ENCODE measurements around the gene PTPRK. TPM values are rescaled to one million over a fixed set of nuclear protein-coding genes. Genes with fewer than 3 reads are reported as not detected.

The PTPRK gene
- total RNA-seq, 1 donor from 2014 or later, result 67.1 TPM

DNA sequence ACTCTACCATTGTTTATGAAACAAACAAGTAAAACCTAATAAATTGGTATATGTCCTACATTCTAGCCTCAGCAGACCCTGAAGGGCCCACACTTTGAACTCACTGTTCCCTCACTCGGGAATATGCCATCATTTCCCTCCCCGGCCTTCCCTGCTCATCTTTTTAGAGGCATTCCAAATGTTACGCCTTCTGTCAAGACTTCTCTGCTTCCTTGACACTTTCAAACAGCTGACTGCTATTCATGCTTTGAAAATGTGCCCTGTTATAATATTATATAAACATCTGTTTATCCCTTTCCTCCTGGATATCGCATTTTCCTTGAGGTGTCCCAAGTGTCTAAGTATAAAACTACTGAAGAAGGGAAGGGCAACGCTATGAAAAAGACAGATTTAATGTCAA lies 370.0 kb downstream of the PTPRK start:
- no peak for DNase-seq (ENCODE audit: low read depth, low spot score)

DNA sequence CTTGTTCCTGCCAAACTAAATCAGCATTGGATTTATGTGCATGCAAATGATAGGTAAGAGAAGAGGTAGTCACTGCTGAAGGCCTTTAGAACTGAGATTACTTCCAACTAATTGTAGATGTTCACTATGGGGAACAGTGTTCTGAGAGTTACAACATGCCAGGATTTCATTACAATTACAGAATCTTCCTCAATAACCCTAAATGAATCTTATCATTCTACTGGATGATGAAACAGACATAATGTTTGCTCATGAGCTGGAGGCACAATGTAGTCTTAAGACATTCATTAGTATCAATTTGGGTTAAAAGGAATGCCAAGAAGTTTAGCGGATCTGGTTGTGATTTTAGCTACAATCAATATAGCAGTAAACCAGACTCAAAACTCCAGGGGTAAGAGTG lies 370.6 kb downstream of the PTPRK start:
- no peak for DNase-seq (ENCODE audit: low read depth, low spot score)

DNA sequence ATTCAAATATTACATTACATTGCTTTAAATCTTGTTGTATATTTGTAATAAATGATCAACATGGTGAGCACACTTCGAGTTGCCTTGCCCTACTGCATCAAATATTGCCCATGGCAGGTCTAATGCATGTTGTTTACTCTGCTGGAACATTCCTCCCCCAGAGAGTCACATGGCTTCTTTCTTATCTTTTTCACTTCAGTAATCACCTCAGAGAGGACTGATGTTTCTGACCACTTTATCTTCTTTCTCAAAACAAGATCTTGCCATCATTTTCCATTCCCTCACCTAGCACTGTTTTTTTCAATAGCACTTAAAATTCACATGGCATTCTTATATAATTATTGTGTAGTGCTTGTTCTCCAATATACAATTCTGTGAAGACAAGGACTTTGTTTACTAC lies 376.1 kb downstream of the PTPRK start:
- DNase-seq (ENCODE audit: low read depth, low spot score), result no peak

GRCh38 chr6:128141932-128142331 lies 378.5 kb downstream of the PTPRK start:
- no peak for DNase-seq (ENCODE audit: low read depth, low spot score)

- DNase-seq (ENCODE audit: low read depth, low spot score), result no peak
These were observed 380.9 kb downstream of the PTPRK start for GRCh38 chr6:128139519-128139918.

- no peak for DNase-seq (ENCODE audit: low read depth, low spot score)
These were observed 381.7 kb downstream of the PTPRK start for GRCh38 chr6:128138694-128139093.

DNA sequence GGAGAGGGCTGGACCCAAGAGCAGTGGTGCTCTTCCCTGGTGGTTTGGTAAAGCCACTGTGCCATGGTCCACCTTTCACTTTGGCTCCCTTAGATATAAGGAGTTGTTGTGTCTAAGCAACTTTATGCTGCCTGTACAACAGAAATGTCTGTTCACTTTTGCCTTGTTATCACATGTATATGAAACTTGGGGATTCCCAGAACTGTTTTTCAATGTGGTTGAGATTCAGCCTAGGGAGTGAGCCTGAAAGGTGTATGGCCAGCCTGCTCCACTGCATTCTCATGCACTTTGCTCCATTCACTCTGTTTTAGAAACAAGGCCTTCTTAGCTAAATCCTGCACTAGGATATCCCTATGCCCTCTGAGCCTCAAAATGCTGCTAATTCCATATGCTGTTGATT lies 385.1 kb downstream of the PTPRK start:
- no peak for DNase-seq (ENCODE audit: low read depth, low spot score)

DNA sequence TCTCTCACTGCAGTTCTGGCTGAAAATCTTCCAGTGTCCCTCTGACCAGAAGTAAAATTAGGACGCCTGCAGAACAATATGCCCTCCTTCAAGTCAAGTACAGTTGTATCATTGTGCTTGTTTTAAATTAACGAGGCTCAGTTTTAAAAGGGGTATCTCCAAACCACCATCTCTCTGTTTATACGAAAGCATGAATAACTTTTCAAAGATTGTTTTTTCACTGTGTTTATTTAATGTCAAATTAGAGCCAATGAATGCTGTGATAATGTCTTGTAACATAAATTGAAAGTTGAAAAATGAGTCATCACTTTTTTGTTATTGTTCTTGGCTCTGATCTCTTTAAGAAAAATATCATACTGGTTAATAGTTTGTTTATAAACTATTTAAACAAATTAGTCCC lies 388.8 kb downstream of the PTPRK start:
- DNase-seq (ENCODE audit: low read depth, low spot score), result no peak

DNA sequence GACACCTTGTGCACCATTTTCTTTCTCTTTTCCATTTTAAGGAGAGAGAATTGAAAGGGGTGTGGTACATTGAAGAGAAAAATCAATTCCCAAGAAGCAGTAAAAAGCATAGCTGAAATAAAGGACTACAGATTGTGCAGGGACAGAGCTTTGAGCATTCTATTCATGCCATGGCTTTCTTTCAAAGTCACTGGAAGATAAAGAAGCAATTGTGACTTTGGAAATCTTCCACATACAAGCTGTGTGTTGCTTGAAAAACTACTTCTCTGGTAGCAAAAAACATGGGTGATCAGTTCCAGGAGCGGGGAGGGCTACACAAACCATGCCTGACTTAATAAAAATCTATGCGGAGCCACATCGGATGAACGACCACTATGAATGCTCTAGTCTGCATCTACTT lies 389.4 kb downstream of the PTPRK start:
- no peak for DNase-seq (ENCODE audit: low read depth, low spot score)

DNA sequence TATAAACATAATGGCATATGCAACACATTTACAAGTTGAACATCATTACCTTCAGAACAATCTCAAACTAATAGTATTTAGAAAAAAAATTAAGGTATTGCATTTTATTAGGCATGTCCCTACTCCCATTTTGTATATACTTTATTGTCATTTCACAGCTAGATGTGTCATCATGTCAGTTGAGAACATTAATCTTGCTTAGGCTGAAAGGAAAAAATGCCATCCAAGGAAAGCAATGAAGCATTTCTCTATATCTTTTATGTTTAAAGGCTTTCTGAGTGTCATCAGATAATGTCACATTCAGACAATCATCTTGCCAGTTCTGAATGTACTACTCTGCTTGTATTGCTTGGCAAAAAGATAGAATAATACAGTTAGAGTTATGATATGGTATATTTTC lies 390.7 kb downstream of the PTPRK start:
- DNase-seq (ENCODE audit: low read depth, low spot score), result no peak

DNA sequence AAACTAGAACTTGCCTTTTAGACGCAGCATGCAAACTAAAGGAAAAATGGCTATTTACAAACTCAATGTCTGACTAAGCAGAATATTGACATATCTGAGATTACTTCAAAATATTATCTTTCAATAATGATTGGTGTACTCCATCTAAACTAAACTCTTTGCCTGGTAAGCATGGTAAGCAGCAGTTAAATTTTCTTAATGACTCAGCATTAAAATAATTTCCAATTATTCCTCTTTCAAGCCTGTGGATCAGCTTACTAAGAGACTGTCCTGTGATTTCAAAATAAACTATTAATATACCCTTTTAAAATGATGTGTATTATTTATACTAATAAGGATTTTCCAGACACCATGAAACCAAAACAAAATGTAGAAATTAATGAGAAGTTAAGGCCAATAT lies 392.7 kb downstream of the PTPRK start:
- no peak for DNase-seq (ENCODE audit: low read depth, low spot score)

DNA sequence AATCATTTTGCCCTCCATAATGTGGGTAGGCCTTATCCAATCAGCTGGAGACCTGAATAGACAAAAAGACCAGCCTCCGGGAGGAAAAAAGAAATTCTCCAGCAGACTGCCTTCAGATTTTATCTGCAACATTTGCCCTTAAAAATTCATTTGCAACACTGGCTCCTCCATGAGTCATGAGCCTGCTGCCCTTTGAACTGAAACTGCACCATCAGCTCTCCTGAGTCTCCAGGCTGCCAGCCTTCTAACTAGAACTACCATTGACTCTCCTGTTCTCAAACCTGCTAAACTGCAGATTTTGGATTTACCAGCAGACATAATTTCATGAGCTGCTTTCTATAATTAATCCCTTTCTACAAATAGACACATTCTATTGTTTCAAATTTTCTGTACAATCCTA lies 395.7 kb downstream of the PTPRK start:
- DNase-seq (ENCODE audit: low read depth, low spot score), result no peak

- DNase-seq (ENCODE audit: low read depth, low spot score), result no peak
These were observed 398.8 kb downstream of the PTPRK start for GRCh38 chr6:128121610-128122009.

DNA sequence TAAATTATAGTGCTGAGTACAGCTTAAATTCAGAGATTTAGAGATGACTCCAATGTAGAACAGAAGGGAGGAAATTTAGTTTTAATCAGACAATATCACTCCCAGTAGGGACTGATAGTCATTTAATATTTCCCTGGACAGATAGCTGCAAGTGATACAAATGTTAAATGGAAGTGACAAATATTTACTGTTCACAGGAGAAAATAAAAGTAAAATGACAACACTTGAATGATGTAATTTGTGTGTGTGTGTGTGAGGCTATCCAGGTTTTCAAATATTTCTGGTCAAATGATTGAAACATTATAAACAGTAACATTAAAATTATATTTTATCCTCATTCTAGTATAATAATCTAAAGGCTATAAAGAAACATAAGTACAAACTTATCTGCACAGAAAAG lies 399.2 kb downstream of the PTPRK start:
- no peak for DNase-seq (ENCODE audit: low read depth, low spot score)

DNA sequence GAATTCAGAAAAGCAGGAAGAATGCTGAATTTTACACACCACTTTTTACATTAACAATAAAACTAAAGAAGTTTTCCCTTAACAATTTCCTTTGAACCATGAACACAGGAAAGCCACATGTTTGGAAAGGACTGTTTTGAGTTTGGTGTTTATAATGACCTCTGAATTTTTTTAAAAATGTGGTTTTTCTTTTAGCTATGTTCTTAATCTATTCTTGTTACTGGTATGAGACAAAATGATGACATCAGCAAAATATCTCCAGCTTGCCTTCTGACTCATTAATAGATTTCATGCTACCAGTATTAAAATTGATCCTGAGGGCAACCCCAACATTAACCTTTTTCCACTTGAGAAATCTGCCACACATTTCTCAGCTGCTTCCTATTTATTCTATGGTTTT lies 402.0 kb downstream of the PTPRK start:
- no peak for DNase-seq (ENCODE audit: low read depth, low spot score)

DNA sequence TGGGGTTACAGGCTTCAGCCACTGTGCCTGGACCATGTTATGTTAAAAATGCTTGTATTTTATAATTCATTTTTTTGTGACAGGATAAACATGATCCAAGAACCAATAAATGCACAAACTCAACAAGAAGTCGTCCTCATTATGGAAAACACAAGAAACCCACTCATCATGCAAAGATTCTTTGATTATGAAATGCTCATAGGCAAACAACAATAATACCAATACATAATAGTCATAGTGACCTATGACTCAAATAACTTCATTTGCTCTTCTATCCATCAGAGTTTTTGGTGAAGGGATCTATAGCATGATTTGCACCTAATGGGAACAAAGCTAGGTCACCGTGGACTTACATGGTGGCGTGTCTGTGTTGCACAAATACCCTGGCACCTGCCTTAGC lies 402.5 kb downstream of the PTPRK start:
- no peak for DNase-seq (ENCODE audit: low read depth, low spot score)

DNA sequence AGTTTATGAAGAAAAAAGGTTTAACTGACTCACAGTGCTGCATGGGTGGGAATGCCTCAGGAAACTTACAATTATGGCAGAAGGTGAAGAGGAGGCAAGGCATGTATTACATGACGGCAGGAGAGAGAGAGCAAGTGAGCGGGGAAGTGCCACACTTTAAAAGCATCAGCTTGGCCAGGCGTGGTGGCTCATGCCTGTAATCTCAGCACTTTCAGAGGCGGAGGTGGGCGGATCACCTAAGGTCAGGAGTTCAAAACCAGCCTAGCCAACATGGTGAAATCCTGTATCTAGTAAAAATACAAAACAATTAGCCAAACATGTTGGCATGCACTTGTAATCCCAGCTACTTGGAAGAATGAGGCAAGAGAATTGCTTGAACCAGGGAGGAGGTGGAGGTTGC lies 406.2 kb downstream of the PTPRK start:
- DNase-seq (ENCODE audit: low read depth, low spot score), result no peak

GRCh38 chr6:128112494-128112893 lies 407.9 kb downstream of the PTPRK start:
- no peak for DNase-seq (ENCODE audit: low read depth, low spot score)

GRCh38 chr6:128111096-128111495 lies 409.3 kb downstream of the PTPRK start:
- no peak for DNase-seq (ENCODE audit: low read depth, low spot score)

DNA sequence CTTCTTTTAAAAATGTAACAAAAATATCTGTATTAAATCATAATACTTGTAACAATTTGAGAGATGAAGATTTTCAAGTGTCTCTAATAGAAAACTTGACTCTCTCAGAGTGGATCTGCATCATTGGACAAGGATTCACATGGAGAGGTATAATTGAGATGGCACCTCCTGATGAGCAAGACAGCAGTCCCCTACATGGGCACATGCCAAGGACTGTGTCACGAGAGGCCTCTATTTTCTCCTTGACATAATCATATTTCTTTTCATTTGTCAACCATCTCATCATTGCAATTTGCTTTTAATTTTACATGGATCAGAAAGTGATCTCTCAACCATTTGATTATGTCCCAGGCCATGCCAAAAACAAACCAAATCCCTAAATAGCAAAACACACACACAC lies 412.7 kb downstream of the PTPRK start:
- no peak for DNase-seq (ENCODE audit: low read depth, low spot score)

DNA sequence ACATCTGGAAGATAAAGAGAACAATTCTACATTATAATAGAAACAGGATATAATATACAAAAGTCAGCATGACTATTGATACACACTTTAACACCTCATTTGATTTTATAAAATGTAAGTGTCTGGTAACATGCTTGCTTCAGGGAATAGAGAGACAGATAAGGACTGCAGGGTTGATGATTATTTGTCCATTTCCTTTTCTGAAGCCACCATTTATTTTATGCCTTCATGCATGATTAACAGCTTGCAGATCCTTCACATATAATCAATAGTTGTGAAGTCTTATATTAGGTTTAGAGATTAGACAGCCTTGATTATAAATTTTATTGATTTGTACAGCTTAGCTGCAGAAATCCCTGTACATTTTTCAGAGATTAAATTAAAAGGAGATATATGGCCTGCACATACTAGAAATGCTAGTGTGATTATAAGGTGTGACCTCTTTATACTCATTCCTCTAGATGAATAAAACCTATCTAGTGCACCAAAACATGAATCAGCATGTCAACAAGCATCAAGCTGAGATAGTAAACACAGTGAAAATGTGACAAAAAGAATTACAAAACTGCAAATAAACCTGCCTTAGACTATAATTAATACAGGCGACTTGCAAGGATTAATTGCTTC lies 420.7 kb downstream of the PTPRK start:
- no peak for DNase-seq (ENCODE audit: low read depth, low spot score)

DNA sequence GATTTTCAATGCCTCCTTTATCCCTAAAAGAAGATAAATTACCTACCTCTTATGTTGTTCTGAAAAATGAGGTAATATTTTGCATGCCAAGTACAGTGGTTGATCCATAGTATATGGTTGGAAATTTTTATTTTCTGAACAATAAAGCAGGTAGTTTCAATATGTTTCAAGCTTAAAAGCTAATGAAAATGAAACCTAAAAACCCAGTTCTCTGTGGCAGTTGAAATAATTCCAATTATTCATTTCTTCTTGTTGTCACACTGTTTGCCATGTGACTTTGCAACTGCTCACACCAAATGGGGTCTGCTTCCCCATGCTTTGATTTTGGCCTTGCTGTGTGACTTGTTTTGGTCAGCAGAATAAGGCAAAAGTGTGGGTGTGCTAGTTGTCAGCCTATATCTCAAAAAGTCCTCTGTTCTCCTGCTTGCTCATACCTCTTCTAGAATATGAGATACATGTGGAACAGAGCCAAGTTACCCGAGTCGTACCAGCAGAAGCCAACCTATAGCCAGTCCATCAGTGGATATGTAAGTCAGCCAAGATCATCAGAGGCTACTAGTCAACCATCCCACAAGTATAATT lies 422.3 kb downstream of the PTPRK start:
- DNase-seq (ENCODE audit: low read depth, low spot score), result no peak

DNA sequence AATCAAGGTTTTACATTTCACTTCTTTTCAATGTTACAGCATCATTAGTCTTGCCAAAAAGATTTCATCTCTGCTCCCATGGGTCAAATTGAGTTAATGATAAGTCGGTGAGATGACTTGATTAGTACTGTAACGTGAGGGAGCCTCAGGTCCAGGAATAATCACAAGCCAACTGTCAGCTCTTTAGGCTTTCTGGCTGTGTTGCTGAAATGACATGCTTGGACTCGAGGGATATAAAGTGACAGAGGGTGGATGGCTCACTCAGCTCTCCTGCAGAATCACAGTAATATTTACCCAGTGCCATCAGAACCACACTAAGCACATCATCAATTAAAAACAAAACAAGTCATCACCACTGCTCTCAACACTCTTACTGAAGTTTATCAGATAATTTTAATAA lies 423.4 kb downstream of the PTPRK start:
- DNase-seq (ENCODE audit: low read depth, low spot score), result no peak

GRCh38 chr6:128095362-128095761 lies 425.0 kb downstream of the PTPRK start:
- DNase-seq (ENCODE audit: low read depth, low spot score), result no peak
